G401 (cell line): ENCODE results near the gene TRAPPC4. TPM values are rescaled to one million over a fixed set of nuclear protein-coding genes. Genes with fewer than 3 reads are reported as not detected.
"Not testable (repeated sequence)": the region's sequence is repeated elsewhere in the genome, so short reads cannot be mapped to it uniquely, and the experiment has no call there.

Experiments
- DNase-seq: peaks from one replicate; pipeline ENCODE4 v3.0.0-alpha.2; 2015; ENCODE audit warnings: low spot score
- in situ Hi-C: cut with HindIII; loops from 2 replicates; pipeline ENCODE4 v1.10.0; 2016; ENCODE audit warnings: low sequenced_read_pairs, mixed read lengths
- total RNA-seq: library from RNA; depleted of rRNA; stranded (reverse); fragments of >200 nt; shearing (Covaris generic); gene quantifications from 2 replicates; pipeline ENCODE4 v1.2.3, GENCODE V29; 2014

The TRAPPC4 gene
- total RNA-seq, 1 experiment from 2014 or later: 97.7 TPM

GRCh38 chr11:119011476-119012053 is 7.0 kb upstream of the TRAPPC4 start:
- in situ Hi-C loops: loop anchor here (10.0 kb wide), 1 partner anchor 93 kb away; the partner anchor contains the start of genes C2CD2L and DPAGT1
- no peak for DNase-seq

- DNase-seq: no peak
- in situ Hi-C loops: loop anchor here (10.0 kb wide), 1 partner anchor 92 kb away; the partner anchor contains the start of genes C2CD2L and DPAGT1
These were observed 5.9 kb upstream of the TRAPPC4 start for GRCh38 chr11:119012629-119013170.

DNA sequence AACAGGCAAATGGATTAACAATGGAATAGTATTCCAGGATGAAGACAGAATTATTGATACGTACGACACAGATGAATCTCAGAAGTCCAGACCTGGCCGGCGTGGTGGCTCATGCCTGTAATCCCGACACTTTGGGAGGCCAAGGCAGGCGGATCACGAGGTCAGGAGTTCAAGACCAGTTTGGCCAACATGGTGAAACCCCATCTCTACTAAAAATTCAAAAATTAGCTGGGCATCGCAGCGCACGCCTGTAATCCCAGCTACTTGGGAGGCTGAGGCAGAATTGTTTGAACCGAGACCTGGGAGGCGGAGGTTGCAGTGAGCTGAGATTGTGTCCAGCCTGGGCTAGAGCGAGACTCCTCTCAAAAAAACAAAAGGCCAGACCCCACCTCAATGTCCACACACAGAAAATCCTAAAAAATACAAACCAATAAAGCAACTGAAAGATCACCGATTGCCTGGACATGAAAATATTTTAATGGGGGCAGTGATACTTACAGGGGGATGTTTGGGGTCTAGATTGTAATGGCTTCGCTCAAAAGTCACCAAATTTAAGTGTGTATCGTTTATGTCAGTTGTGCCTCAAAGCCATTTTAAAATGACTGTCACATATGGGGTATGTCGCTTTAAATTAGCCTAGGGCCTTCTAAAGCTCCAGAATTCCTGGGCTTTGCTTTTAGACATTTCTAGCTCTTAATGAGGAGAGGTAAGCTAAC is 4.2 kb upstream of the TRAPPC4 start:
- in situ Hi-C loops: loop anchor here (10.0 kb wide), 1 partner anchor 90 kb away; the partner anchor contains the start of genes C2CD2L and DPAGT1
- no peak for DNase-seq

GRCh38 chr11:119015054-119015611 is 3.4 kb upstream of the TRAPPC4 start:
- in situ Hi-C loops: loop anchor here (10.0 kb wide), 1 partner anchor 90 kb away; the partner anchor contains the start of genes C2CD2L and DPAGT1
- DNase-seq: no peak

DNA sequence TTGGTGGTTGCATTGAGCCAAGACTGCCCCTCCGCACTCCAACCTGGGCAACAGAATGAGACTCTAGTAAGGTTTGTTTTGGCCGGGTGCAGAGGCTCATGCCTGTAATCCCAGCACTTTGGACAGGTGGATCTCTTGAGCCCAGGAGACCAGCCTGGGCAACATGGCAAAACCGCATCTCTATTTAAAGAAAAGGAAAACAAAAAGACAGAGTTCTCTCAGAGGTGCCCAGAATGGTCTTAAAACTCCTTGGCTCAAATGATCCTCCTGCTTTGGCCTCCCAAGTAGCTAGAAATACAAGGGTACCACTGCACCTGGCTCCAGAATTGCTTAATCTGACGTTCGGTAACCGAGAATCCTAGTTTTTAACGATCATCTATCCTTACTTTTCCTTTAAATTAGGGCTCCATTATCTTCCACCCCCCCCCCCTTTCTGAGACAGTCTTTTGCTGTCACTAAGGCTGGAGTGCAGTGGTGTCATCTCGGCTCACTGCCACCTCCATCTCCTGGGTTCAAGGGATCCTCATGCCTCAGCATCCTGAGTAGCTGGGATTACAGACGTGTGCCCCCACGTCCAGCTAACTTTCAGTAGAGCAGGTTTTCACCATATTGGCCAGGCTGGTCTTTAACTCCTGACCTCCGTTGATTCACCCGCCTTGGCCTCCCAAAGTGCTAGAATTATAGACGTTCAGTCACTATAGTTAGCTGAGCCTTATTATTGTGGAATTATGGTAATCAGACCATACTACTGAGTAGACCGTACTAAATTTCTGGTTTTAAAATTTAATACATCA is 2.2 kb upstream of the TRAPPC4 start:
- no peak for DNase-seq
- in situ Hi-C loops: loop anchor here (10.0 kb wide), 1 partner anchor 88 kb away; the partner anchor contains the start of genes C2CD2L and DPAGT1

DNA sequence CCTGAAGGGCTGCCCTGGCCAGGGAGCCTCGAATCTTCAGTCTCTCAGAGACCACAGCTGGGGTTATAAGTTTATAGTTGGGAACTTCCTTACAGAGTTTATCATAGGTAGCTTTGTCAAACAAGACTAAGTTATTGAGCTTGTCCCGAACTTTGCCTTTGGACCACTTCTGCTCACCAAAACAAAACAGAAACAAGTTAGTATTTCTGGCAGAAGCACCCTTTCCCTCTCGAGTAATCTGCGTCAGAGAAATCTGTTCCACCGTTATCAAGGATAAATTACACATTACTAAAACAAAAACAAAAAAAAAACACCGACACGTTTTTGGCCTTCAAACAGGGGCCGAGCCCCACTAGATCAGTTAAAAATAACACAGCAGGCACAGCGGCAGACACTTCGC is 1.2 kb upstream of the TRAPPC4 start:
- in situ Hi-C loops: loop anchor here (10.0 kb wide), 1 partner anchor 87 kb away; the partner anchor contains the start of genes C2CD2L and DPAGT1

DNA sequence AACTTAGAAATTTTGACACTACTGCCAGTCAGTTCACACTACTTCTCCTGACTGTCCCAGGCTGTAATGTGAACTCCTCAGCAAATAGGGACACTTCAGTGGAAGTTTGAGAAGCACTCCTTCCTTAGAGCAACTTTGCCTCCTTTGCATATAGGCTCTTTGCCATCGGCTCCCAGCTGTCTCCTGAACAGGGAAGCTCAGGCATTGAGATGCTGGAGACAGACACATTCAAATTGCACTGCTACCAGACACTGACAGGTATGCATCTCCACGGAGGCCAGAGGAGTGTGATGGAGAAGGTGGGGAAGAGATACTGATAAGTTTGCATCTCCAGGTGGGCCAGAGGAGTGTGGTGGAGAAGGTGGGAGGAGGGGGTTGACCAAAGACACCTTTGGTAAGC is 1.4 kb downstream of the TRAPPC4 start:
- DNase-seq: no peak
- in situ Hi-C loops: loop anchor here (10.0 kb wide), 1 partner anchor 85 kb away; the partner anchor contains the start of genes C2CD2L and DPAGT1

More for the DNA sequence above, 1.2 kb upstream of the TRAPPC4 start:
- DNase-seq: not testable (repeated sequence)

GRCh38 chr11:119021631-119022030 is 3.1 kb downstream of the TRAPPC4 start:
- no peak for DNase-seq
- in situ Hi-C loops: no loop called here

GRCh38 chr11:119023741-119024140 is 5.2 kb downstream of the TRAPPC4 start:
- in situ Hi-C loops: no loop called here
- DNase-seq: no peak

- in situ Hi-C loops: no loop called here
- DNase-seq: no peak
These were observed 6.0 kb downstream of the TRAPPC4 start for GRCh38 chr11:119024430-119025098.

- no peak for DNase-seq
- in situ Hi-C loops: no loop called here
These were observed 6.5 kb downstream of the TRAPPC4 start for GRCh38 chr11:119025099-119025473.

- DNase-seq: no peak
- in situ Hi-C loops: no loop called here
These were observed 7.0 kb downstream of the TRAPPC4 start for GRCh38 chr11:119025541-119025940.

DNA sequence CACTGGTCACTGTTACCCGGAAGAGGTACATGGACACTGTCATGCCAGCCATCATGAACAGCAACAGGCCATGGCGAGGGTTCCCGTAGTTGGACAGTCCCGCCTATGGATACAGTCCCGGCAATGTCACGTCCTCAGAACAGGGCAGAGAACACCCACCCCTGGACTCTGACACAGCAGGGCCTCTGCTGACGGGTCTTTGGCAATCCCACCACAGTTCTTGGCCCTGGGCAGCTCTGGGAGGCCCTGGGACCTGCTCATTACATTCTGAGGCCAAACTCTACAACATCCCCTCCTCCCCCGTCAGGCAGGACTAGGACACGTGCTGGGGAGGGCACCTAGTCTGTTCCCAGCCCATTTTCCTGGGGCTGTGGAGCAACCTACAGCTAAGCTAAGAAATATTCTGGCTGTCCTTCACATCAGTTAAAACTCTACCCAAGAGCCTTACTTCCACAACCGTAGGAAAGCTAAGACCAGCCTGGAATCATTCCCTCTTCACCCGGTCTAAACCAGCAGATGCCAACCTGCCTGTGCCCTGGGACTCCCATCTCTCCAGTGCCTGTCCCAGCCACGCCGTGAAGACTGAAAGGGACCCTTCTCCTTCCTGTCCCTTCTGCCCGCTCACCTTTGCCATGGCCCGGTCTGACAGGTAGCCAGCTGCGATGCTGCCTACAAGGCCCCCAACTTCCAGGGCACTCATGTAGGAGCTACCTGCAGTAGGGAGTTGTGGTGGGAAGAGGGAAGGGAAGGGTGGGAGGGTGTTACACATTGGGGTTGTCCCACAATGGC is 7.6 kb downstream of the TRAPPC4 start:
- DNase-seq: no peak
- in situ Hi-C loops: no loop called here

DNA sequence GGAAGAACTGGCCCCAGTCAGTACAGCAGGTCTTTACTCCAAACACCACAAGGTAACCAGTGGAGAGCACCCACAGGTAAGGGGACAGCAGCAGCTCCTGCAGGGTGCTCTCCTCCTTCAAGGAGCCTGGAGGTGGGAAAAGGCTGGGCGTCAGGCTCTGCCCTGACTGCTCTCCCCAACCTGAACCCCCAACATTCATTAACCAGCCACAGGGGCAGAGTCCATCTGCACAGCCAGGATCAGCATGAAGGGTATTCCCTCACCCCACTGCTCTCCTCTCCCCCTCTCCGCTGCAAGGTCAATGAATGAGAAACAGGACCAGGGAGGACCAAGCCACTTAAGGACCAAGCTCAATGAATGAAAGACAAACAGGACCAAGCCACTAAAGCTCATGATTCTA is 8.4 kb downstream of the TRAPPC4 start:
- DNase-seq: no peak
- in situ Hi-C loops: no loop called here

- in situ Hi-C loops: no loop called here
- no peak for DNase-seq
These were observed 9.2 kb downstream of the TRAPPC4 start for GRCh38 chr11:119027561-119028345.

DNA sequence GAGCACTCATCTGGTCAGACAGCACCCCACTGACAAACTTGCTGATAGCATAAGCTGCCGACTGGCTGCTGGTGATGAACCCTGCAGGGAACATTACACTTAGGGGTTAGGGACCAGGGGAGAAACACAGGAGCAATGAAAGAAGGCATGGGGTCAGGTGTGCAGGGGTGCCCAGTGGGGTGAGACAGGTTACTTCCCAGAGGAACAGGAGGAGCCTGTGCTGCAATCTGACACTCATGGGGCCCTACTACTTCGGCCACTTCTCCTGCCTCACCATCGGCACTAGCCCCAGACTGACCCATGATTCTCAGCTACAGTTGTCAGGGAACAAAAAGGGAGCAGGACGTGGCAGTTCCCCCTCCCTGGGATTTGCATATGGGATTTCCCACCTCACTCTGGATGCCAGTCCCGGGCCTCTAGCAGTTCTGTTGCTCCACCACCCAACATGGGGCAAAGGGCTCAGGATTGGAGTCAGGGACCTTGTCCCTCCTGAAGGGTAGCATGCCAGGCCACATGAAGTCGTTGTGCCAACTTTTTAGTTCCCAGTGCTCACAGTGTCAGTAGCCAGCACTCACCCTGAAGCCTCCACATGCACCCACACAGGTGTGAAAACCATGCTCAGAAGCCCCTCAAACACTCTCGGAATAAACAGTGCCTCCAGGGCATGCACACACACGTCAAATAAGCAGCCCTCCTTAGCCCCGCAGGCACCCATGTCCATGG is 9.9 kb downstream of the TRAPPC4 start:
- no peak for DNase-seq

GRCh38 chr11:119029069-119029339 is 10.4 kb downstream of the TRAPPC4 start:
- no peak for DNase-seq
- in situ Hi-C loops: no loop called here

More for the DNA sequence above, 9.9 kb downstream of the TRAPPC4 start:
- in situ Hi-C loops: no loop called here
